GM18526 (cell line): ENCODE data around the gene TMEM117.

ENCODE experiments used
- POLR2A ChIP-seq: IDR thresholded peaks from 3 replicates; pipeline ENCODE4 v1.6.1; 2011; ENCODE audit not compliant: insufficient read length; ENCODE audit errors: extremely low read depth

The TMEM117 gene

DNA sequence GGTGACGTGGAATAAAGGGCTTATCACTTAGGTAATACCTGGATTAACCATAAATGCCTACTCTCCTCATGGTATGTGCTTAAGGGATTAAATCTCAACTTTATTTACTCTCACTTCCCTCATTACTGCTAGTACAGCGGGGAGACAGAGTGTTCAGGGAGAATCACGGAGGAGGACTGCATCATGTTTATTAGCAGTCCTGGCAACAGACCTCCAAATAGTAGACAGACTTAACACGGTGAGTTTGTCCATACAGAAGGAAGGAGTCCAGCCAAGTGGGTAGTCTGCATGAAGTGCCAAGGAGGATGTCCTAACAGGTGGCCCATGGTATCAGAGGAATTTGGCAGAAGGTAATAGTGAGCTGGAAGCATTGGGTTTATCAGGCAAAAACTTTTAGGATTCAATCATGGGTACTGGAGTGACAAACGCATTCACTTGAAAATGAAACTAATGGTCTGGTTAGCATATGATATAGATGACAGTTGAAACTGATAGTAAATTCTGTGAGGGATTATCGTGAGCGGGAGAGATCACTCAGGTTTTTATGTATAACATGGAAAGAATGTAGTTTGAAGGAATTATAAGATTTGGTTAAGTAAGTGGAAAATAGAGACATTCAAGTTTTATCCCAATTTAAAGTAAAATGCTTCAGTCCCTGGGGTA, 471.8 kb downstream of the TMEM117 start:
- no peak for TF ChIP-seq POLR2A

DNA sequence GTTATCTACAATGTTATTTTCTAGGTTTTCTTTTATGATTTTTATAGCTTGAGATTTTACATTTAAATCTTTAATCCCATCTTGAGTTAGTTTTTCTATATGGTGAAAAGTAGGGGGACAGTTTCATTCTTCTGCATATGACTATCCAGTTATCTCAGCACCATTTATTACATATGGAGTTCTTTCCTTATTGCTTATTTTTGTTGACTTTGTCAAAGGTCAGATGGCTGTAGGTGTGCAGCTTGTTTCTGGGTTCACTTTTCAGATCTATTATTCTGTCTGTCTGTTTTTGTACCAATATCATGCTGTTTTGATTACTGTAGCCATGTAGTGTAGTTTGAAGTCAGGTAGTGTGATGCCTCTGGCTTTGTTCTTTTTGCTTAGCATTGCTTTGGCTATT, 477.3 kb downstream of the TMEM117 start:
- no peak for TF ChIP-seq POLR2A

DNA sequence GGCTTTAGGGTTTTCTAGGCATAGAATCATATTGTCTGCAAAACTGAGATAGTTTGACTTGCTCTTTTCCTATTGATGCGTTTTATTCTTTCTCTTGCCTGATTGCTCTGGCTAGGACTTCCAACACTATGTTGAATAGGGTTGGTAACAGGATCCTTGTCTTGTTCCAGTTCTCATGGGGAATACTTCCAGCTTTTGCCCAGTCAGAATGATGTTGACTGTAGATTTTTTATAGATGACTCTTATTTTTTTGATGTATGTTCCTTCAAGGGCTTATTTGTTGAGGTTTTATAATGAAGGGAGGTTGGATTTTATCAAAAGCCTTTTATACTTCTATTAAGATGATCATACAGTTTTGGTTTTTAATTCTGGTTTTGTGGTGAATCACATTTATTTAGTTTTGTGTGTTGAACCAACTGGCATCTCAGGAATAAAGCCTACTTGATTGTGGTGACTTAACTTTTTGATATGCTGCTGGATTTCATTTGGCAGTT, 478.2 kb downstream of the TMEM117 start:
- no peak for TF ChIP-seq POLR2A

DNA sequence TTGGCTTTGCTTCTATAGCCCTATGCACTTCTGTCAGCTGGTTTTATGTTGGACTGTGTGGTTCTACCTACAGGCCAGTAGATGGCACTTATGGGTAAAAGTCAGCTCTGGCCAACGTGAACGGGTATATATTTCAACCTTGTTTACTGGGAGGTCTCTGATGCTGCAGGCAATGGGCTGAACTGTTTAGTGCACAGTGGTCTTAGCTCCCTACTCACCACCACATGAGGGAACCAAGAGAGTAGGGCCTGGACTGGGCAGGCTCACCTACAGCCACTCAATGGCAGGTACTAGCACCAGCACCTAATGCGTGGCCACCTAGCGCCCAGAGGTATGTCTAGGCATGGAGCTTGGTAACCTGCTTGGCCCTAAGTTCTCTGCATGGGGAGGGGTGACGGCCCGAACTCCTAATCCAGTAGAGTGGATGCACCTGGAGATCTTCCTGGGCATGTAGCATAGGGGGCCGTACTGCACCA, 481.8 kb downstream of the TMEM117 start:
- TF ChIP-seq POLR2A, result no peak

DNA sequence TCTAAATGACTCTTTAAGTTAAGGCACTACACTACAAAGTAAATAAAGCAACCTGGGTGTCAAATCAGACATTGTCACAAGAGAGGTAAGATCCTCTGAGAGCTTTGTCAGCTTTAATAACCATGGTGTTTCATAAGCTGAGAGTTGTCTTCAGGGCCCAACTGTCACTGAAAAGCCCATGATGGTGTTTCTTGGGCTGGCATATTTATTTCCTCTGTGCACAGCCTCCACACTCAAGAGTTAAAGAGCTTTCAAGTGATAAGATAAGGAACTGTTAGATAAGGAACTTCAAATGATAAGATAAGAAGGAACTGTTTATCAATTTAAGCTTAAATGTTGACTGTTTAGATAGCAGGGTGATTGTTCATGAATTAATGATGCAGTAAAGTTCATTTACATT, 495.4 kb downstream of the TMEM117 start:
- no peak for TF ChIP-seq POLR2A

DNA sequence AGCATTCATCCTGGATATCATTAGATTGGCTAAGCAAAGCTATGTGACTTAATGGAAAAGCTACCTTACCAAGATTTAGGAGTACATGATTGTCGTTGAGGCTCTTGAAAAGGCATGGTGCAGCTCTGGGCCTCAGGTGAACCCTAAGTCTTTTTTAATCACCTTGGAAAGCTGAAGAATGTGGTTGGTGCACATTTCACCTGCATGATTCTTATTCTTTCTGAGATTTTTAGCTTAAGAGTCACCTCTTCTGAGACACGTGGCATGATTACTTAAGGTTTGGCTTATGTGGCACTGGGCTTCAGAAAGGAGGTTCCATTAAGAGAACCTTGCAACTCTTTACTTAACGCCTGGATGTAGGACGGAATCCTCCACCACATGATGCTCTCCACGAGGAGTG, 498.5 kb downstream of the TMEM117 start:
- TF ChIP-seq POLR2A, result no peak

DNA sequence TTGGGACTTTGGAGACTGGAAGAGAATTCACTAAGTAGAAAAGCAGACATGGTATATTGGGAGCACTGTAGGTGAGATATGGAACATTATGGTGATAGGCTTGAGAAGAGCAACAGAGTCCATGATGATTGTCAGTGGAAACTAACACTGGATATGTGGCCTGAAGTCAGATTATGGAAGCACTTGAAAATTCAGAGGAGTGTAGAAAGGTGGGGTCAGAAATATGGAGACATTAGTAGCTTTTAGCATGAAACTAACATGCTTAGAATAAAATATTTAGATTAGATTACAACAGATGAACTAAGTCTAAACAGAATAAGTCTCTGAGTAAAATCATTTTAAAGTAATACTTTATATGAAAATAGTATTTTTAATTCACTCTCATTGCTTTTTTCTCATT, 499.1 kb downstream of the TMEM117 start:
- TF ChIP-seq POLR2A, result no peak

DNA sequence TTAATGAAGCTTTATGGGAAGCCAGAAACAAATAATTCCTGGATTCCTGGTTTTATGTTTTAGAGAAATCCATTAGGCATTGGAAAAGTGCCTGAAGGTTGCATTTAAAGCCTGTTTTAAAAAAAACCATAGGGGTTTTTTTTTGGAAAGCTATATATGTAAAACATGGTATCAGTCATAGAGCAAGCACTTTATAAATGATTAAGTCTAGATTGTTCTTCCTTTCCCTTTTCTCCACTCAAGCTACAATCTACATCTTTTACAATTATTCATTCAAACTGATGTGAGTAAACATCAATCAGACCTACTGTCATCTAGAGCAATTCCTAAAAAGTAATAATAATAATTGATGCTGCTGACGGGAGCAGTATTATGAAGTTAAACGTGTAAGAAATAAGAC, 500.7 kb downstream of the TMEM117 start:
- no peak for TF ChIP-seq POLR2A

DNA sequence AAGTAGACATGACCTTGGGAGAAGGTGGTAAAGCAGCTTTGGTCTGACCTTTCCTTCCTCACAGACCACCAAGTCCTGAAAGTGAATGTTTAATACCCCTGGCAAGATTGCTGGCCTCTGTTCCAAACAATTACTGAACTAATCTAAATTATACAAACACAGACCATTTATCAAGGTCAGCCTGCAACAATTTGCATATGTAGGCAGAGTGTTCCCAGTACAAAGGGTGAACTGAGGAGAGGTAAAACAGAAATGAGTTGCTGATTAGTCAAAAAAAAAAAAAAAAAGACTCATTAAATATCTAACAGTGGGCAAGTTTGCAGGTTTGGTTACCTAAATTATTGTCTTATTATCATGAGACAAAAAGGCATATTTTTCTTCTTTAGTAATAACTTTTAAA, 506.5 kb downstream of the TMEM117 start:
- TF ChIP-seq POLR2A, result no peak

DNA sequence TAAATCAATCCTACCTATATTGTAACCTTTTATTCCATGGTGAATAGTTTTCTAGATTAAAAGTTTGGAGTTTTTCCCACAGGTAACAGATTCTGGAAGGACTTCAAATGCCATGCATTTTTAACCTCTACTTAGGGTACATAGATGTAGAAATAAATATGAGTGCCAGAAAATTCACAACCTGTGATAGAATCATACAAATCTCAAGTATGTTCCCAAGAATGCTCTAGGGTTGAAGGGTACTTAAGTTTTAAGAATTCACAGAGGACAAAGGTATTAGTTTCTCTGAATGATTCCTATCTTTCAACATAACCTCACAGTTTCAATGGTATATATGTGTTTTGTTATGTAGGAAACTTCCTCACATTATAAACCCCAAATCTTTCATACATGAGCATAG, 511.3 kb downstream of the TMEM117 start:
- no peak for TF ChIP-seq POLR2A

DNA sequence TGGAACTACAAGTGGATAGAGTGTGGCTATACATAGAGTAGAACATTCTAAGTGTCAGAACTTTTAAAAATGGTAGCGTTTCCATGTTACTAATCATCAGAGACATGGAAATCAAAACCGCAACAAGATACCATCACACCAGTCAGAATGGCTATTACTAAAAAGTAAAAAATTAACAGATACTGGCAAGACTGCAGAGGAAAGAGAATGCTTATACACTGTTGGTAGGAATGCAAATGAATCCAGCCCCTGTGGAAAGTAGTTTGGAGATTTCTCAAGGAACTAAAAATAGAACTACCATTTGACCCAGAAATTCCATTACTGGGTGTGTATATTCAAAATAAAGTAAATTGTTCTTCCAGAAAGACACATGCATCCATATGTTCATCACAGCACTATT, 521.6 kb downstream of the TMEM117 start:
- TF ChIP-seq POLR2A, result no peak

DNA sequence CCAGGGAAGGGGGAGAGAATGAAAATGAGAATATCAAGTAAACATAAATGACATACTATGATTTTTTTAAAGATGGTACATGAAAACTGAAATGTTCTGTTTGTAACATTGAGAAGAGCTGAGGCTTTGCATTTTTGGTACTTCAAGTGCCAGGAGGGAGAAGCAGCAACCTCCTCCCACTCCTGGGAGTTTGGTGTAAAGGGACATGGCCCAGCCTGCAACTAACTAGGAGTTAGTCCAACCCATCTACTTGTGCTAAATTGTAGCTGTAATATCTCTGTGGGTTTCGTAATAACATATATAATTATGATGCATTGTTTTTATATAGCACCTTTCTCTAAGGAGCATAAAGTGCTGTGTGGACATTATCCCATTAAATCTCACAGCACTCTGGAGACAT, 522.8 kb downstream of the TMEM117 start:
- no peak for TF ChIP-seq POLR2A

DNA sequence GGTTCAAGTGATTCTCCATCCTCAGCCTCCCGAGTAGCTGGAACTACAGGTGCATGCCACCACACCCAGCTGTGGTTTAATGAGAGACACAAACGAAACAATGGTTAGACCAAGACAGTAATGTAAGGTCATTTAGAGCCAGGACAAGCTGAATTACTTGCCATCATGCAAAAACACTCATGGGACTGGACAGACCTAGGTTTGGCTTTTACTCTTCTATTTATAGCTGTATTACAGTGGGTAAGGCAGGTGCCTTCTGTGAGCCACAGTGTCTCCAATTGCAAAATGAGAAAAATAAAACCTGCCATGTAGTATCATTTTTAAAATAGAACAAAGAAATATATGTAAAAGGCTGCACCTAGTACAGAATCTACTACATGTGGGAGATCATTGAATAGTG, 527.1 kb downstream of the TMEM117 start:
- no peak for TF ChIP-seq POLR2A

DNA sequence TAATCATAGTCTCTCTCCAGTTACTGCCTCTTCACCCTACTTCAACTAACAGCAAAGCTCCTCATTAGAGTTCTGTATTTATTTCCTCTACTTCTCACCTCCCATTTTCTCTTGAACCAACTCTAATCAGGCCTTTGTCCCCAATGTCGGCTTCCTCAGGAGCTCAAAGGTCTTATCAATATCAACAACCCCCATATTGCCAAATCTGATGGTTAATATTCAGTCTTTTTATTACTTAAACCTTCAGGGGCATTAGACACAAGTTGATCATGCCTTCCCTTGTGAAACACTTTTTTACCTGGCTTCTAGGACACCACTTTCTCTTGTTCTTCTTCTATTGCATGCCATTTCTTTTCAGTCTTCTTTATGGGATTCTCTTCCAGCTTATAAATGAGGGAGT, 531.3 kb downstream of the TMEM117 start:
- no peak for TF ChIP-seq POLR2A

DNA sequence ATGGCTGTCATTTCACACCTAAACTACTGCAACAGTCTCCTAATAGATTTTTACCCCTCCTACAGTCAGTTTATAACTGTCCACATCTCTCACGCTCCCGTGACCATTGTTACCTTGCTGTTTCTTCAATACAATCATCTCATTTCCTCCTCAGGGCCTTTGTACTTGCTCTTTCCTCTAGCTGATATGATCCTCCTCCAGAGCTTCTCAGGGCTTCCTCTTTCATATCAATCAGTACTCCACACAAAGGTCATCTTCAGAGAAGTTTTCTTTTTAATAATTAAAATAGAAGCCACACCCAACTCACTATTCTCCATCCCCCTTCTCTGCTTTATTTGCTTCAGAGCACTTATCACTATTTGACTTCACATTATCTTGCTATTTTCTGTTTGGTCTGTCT, 532.0 kb downstream of the TMEM117 start:
- no peak for TF ChIP-seq POLR2A

DNA sequence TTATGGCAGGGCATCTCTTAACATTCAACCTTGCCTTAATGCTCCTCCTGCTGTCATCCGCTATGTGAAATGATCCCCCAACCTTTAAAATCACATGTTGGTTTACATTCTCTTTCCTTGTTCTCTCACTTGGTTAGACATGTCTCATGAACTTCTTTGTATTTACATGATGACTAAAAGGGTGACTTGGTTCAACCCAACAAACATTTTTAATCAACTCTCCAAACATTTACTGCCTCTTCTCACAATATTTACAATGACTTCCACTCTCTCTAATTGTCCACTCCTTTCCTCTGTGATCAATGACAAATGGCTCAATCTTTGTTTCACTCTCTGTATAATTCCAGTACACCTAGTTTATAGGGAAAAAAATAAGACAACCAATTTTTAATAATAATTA, 534.1 kb downstream of the TMEM117 start:
- TF ChIP-seq POLR2A, result no peak

DNA sequence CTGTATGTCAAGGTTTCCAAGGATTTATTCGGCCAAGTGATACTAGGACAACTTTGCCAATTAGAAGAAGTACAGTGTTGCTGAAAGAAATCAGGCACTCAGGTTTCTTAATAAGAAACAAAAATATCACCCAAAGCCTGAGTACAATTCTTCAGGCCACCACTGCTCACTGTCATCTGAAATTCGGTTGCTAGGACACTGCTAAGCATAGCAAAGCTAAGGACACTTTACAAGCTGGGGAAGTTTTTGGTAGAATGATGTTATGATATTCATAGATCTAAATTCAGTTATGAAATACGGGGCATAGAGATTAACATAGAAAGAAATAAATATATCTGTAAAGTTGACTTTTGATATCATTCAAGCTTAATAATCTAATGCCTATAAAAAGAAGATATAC, 535.1 kb downstream of the TMEM117 start:
- TF ChIP-seq POLR2A, result no peak
